ENCODE measurements around the gene DBT.

DBT gene

DNA sequence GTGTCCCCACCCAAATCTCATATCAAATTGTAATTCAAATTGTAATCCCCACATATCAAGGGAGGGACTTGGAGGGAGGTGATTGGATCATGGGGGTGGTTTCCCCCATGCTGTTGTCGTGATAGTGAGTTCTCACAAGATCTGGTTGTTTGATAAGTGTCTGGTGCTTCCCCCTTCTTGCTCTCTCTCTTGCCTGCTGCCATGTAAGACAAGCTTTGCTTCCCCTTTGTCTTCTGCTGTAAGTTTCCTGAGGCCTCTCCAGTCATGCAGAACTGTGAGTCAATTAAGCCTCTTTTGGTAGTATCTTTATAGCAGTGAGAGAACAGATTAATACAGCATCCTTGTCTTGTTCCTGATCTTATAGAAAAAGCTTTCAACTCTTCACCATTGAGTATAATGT, 65.1 kb downstream of the DBT start:
- no peak for DNase-seq

GRCh38 chr1:100183370-100183769, 66.3 kb downstream of the DBT start:
- DNase-seq, result no peak

DNA sequence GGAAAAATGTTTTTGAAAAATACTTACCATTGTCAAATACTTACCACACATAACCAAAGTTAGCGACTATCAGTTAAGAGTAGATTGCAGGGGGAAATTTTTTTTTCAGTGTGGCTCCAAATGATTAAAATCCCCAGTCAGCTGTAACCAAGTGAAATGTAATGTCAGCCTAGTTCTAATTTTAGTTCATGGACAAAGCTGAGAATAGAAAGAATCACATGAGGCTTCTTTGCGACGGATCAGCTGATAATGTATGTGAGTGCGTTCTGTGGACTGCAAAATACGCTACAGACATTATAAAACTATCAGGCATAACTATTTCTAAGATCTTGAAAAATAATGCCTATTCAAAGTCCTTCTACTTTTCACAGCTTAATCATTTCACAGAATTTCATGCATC, 71.5 kb downstream of the DBT start, which contains the start of gene LRRC39:
LRRC39 (minus strand) TSS at position 166 of the 400 bp plus-strand sequence. CDS start 9,740 bp downstream, outside the sequence.
- DNase-seq, result no peak

DNA sequence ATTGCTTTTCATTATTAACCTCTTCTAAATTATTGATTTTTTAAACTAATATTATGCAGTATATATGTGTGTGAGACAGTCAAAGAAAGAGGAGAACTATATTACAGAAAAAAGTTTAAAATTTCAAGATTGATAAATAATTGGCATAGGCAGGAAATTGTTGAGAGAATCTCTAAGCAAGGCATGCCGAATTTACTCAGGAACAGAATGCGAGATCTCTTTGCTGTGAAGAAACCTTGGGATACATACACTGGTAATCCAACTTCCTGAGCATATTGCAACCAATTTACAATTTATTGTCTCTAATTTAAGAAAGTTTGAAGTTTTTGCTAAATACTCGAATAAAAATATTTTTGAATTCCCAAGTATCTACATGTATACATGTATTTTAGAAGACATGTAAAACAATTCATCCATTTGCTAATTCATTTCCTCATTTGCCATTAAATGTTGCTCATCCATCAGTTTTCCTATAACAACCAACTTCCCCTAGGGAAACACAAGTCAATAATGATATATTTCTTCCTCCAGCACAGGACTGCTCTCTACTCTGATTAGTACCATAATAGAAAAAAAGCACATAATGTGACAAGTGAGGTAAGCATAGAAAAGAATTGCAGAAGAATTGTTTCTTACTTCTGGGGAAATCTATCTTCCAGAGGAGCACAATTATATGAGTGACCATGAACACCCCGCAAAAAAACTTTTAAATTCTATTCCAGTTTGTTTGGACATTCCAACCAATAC, 72.2 kb downstream of the DBT start:
- DNase-seq, result no peak

GRCh38 chr1:100168051-100168450, 81.6 kb downstream of the DBT start:
- DNase-seq, result no peak

GRCh38 chr1:100164702-100165101, 84.9 kb downstream of the DBT start:
- DNase-seq, result no peak

DNA sequence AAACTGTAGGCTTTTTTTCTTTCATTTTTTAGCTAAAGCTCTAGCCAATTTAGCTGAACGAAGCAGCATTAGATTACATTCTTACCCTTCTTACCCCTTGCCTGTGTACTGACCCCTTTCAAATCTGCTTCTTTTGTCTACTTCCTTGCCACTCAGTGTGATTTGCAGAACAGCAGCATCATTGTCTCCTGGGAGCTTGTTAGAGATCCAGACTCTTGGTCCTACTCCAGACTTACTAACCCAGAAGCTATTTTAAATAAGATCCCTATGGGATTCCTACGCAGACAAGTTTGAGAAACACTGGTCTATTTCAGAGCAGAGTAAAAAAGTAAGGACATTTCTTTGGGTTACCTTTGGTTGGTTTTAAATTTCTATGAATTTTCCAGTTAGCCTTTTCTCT, 85.4 kb downstream of the DBT start:
- DNase-seq, result no peak

GRCh38 chr1:100162881-100163280, 86.8 kb downstream of the DBT start:
- no peak for DNase-seq

DNA sequence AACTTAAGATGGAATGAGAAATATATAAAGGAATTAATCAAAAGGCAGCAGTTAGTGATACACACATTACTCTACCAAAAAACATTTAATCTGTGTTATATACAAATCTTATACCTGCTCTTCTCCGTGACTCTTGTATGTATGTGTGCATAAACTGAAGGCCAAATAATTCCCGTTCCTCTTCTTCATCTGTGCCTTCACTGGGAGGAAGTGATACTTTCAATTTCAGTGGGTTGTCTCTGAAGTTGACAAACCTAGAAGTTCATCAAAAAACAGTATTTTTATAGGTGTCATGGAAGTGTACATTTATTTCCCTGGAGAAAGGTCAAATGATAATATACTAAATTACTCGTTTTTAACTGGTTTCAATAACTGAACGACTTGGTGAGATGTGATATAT, 97.4 kb downstream of the DBT start:
- DNase-seq, result no peak

- DNase-seq, result no peak
Observed at GRCh38 chr1:100151679-100152078, 98.0 kb downstream of the DBT start.

DNA sequence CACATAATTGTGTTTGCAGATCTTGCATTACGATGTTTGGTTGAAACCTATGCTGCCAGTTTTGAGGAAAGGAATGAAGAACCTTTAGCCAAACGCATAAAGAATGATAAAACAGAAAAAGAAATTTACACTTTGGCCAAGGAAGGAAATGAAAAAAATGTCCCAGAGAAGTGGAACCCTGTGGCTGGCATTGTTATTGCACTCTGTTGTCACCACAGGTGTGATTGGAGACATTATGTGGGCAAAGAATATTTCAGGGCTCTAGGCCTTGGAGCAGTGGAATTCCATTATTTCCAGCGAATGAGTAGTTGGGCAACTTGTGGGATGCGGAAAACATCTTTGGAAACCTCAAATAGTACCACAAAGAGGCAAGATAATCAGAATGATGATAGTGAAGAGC, 101.8 kb downstream of the DBT start:
- DNase-seq, result no peak

GRCh38 chr1:100146958-100147357, 102.7 kb downstream of the DBT start:
- DNase-seq, result no peak

DNA sequence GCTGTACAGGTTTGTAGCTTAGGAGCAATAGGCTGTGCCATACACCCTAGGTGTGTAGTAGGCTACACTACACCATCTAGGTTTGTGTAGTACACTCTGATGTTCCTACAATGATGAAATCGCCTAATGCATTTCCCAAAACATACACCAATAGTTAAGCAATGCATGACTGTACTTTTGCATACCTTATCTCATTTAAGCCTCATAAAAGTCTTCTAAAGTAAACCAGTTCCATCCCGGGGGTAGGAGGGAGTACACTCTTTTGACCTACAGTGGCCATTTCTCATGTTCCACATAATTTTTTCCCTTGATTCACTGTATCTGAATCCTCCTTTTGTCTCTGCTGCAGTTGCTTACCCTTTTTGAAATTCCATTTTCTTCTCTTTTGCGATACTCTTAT, 104.5 kb downstream of the DBT start:
- DNase-seq, result no peak

DNA sequence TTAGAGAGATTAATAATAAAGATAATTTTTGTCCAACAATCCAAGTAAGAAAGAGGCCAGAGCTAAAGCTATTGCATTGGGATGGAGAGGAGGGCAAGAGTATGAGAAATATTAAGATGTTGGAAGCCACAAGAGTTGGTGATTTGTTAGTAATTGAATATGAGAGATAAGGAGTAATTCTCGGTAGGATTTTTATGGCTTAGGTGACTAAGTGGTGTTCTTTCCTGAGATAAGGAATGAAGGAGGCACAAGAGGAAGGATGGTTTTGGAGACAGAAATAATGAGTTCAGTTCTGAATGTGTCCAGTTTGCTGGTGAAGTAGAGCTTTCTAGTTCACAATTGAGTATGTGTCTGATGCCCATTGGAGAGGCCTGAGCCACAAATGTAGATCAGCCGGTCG, 107.3 kb downstream of the DBT start:
- DNase-seq, result no peak

- no peak for DNase-seq
Observed at GRCh38 chr1:100141192-100141591, 108.4 kb downstream of the DBT start.

DNA sequence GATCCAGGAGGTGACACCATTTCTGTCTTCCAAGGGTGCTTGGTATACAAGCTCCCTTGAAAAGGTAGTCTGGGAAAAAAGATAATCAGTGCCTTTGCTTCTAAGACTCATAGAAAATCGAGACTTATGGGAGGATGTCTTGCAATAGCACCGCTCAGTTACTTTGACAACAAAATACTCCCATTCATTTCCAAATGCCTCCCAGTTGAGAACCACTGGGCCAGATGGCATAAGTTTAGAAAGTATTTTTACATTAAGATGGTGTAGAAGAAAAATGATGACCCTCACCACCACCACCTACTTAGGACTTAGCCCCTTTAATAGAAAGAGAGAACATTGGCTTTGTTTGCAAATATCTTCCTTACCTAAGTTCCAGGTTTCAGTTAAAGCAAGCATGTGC, 112.0 kb downstream of the DBT start:
- no peak for DNase-seq
